NCI-H1694 treated with DMSO at 0.1 percent for 48 hours (cell line): Measurements from ENCODE around the gene PKHD1.
"Not testable (repeated sequence)": the region's sequence is repeated elsewhere in the genome, so short reads cannot be mapped to it uniquely, and the experiment has no call there.

Source experiments
- DNase-seq: peaks from one replicate; lab custom pipeline; 2025; lab: John Stamatoyannopoulos, UW

The PKHD1 gene

GRCh38 chr6:51854876-51855275 lies 232.5 kb downstream of the PKHD1 start:
- no peak for DNase-seq

- DNase-seq: no peak
These were observed 233.1 kb downstream of the PKHD1 start for GRCh38 chr6:51854347-51854746.

DNA sequence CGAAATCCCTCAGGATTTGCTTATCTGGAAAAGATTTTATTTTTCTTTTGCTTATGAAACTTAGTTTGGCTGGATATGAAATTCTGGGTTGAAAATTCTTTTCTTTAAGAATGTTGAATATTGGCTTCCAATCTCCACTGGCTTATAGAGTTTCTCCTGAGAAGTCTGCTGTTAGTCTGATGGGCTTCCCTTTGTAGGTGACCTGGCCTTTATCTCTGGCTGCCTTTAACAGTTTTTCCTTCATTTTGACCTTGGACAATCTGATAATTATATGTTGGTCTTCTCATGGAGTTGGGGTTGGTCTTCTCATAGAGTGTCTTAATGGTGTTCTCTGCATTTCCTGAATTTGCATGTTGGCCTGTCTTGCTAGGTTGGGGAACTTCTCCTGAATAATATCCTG lies 234.3 kb downstream of the PKHD1 start:
- DNase-seq: not testable (repeated sequence)

DNA sequence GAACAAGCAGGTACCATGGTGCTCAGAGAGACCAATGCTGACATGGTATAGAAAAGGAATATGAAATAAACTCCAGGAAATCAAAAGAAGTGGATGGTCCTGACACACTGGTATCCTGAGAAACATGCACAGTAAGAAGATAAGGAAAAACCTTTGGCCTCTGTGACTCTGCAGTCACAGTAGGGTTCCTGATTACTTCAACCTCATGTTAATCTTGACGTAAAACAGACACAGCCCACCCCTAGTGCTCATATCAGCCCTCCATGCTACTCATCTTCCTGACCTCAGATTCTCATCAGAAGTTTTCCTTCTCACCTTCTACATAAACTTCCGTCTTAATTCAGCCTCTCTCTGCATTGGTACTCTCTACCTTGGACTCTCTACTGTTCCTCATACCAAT lies 240.9 kb downstream of the PKHD1 start:
- no peak for DNase-seq

GRCh38 chr6:51844336-51844735 lies 243.1 kb downstream of the PKHD1 start:
- DNase-seq: no peak

GRCh38 chr6:51843456-51844056 lies 243.9 kb downstream of the PKHD1 start:
- no peak for DNase-seq

DNA sequence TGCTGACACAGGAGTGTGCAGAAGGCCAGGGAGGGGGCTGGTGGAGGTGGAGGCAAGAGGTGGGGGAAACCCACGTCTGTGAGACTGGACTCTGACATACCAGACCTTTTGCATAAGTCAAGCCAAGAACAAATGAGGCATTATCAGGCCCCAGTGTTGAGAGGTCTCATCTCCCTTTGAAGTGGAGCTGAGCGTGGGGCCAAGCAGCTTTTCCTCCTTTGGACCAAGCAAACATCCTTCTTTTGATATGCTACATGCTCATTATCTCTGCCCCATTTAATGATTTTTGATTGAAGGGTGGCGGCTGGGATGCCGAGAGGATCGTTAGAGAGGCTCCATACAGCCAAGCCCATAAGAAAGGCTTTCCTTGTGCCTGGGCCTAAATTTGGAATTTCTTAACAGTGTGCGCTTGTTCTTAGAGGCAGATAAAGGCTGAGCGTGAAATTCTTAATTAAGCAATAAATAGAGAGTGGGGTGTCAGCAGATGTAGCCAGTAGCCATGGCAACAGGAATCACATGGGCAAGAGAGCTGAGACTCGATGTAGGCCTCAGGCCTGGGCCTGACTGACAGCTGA lies 244.5 kb downstream of the PKHD1 start:
- DNase-seq: no peak

- no peak for DNase-seq
These were observed 245.2 kb downstream of the PKHD1 start for GRCh38 chr6:51842061-51842803.

- DNase-seq: no peak
These were observed 245.8 kb downstream of the PKHD1 start for GRCh38 chr6:51841626-51842025.

DNA sequence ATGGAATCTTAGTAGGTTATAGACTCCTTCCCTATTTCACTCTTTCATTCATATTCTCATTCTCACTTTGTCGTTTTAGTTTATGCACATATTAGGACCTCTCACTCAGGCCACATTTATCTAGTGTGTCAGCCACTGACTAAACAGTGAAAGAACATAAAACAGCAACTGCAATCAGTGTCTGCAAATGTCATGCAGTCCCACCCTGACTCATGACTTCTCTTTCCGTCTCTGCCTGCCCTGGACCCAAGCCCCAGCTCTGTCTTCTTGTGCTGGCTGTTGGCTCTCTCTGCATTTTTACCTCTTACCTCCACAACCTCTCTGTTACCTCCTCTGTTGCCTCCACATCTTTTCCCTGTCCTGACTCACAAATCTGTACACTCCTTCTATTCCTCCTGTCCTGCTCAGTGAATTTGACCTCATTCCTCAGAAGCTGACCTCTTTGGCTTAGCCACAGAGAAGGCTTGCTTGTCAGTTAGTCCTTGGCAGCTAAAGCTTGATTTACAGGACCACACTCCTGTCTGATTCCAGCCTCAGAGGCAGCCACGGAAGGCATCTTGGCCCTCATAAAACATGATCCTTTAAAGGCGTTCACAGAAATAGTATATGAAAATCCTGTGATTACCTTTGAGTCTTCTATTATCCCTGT lies 247.6 kb downstream of the PKHD1 start:
- DNase-seq: no peak

DNA sequence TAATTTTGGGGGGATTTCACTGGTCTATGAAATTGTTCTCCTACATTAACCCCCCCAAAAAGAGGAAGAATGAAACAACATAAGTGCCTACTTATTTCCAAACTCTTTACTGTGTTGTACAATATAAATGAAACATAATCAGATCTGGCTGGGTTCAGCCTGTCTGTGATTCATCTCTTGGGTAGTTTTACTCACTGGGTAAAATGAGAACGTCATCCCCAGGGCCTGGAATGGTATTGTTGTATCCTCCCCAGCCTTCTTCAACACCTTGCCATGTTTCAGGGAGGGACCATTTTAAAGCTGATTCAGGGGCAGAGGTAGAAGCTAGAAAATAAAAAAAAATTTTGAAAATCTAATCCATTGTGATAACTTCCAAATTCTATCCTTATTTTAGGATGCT lies 256.7 kb downstream of the PKHD1 start:
- DNase-seq: no peak

GRCh38 chr6:51827580-51827979 lies 259.8 kb downstream of the PKHD1 start:
- DNase-seq: no peak

GRCh38 chr6:51824940-51825339 lies 262.5 kb downstream of the PKHD1 start:
- no peak for DNase-seq

GRCh38 chr6:51820555-51820954 lies 266.9 kb downstream of the PKHD1 start:
- DNase-seq: no peak

- no peak for DNase-seq
These were observed 268.8 kb downstream of the PKHD1 start for GRCh38 chr6:51818520-51819022.

DNA sequence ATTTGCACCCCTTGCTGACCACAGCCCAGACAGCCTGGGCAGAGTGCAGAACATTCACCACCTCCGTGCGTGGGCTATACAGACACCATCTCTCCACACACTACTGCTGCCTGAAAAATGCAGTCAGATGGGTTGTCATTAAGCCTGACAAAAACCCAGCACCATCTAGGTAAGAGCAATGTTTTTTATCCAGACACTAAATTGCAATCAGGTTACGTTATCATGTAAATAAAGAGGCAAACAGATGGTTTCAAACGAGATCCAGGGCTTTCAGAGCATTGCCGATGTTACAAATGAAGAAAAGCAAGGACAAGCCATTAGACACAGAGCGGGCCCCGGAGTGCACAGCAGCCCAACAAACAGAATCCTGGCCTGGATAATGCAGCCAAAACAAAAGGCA lies 269.6 kb downstream of the PKHD1 start:
- no peak for DNase-seq

DNA sequence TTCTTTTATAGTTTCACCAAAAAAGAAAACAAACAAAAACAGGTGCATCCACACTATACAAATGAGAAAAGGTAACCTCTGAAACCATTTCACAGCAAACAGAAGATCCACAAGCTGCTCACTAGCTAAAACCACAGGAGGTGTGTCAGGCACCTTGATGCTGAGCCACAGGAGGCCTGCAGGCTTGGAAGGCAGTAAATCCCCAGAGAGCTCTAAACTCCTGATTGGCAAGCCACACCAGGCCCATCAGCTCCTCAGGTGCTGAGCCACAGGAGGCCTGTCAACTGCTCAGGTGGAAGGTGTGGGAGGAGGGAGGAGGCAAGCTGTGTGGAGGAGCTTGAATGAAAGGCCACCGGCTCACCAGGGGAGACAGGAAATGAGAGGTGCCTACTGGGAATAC lies 273.0 kb downstream of the PKHD1 start:
- no peak for DNase-seq

- no peak for DNase-seq
These were observed 273.5 kb downstream of the PKHD1 start for GRCh38 chr6:51813904-51814303.

GRCh38 chr6:51812231-51812630 lies 275.2 kb downstream of the PKHD1 start:
- DNase-seq: no peak

- no peak for DNase-seq
These were observed 281.9 kb downstream of the PKHD1 start for GRCh38 chr6:51805517-51805916.

DNA sequence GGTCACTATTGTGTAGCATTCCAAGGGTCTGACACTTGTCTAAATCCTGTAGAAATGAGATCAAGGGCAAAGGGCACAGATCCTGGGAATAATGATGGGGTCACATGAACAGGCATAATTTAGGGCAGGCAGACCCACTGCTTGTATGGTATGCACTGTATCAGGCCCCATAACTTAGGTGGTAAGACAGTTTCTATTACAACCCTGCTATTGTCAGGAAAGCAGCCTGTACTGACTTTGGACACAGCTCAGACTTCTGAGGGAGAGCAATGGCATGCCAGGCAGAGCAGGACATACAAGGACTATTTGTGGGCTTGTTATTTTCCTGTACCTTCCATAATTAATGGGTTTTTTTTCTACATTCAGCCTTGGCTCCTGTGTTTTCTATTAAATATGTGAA lies 286.8 kb downstream of the PKHD1 start:
- no peak for DNase-seq

DNA sequence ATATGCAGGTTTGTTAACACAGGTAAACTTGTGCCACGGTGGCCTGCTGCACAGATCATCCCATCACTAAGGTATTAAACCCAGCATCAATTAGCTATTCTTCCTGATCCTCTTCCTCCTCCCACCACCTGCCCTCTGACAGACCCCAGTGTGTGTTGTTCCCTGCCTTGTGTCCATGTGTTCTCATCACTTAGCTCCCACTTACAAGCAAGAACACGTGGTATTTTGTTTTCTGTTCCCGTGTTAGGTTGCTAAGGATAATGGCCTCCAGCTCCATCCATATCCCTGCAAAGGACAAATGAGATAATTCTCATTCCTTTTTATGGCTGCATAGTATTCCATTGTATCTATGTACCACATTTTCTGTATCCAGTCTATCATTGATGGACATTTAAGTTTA lies 294.0 kb downstream of the PKHD1 start:
- no peak for DNase-seq
